Measurements from ENCODE around the gene UEVLD.

GRCh38 chr11:18498039-18498438, 90.5 kb downstream of the UEVLD start:
- TF ChIP-seq CTCF (conservative IDR thresholded peaks at IDR 0.05 in 1 of 2, IDR thresholded peaks at IDR 0.05 in 1 of 2; ENCODE audit: extremely low read depth in 1 of 2, insufficient read depth in 1 of 2, low read depth in 1 of 2, low read length in 2 of 2): no peak
- no peak for TF ChIP-seq EZH2 (IDR thresholded peaks at IDR 0.05; ENCODE audit: borderline replicate concordance, low read length)

All from mammary epithelial cell (primary cell).